GM12801 (cell line): ENCODE results near the gene NOTUM.

Experiments
- CTCF ChIP-seq: IDR thresholded peaks from one replicate; pipeline ENCODE4 v1.5.1; 2011; ENCODE audit warnings: control low read depth; ENCODE audit not compliant: insufficient read length; ENCODE audit errors: extremely low read depth

NOTUM gene

DNA sequence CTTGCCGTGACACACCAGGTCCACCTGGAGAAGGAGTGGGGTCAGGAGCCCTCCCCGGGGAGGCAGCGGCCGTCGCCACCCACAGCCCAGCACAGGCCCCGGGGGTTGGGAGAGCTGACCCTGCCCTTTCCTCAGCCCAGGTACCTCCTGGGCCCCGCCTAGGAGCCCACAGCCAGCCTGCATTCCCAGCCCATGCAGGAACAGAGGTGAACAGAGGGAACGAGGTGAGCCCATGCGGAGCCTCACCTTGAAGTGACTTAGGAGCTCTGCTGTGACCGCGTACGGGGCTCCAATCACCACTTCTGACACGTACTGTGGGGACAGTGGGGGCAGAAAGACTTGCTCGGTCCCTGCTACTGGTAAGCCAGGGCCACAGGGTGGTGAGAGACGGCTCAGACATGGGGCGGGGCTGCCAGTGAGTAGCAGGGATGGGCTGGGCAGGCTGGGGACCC, 55.5 kb downstream of the NOTUM start:
- no peak for TF ChIP-seq CTCF

- TF ChIP-seq CTCF, result no peak
Measured at GRCh38 chr17:81904600-81905423, 56.2 kb downstream of the NOTUM start.

GRCh38 chr17:81903896-81904599, 56.9 kb downstream of the NOTUM start:
- no peak for TF ChIP-seq CTCF

DNA sequence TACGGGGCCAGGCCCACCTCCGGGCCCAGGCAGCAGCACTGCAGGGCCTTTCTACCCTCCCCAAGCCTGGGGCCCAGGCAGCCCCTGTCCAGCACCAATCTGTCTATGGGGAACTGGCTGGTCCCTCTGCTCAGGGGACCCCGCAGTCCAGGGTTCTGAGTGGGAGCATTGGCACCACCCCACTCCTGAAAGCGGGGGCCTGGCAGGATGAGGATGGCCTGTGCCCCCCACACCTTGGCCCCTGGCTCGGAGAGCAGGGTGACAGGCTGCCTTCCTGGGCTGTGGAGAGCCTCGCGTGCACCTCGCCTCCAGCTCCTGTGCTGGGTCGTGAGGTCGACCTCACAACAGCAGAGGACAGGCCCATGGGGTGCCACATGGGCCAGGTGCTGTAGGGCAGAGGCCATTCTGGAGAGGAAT, 57.6 kb downstream of the NOTUM start:
- TF ChIP-seq CTCF, result no peak

DNA sequence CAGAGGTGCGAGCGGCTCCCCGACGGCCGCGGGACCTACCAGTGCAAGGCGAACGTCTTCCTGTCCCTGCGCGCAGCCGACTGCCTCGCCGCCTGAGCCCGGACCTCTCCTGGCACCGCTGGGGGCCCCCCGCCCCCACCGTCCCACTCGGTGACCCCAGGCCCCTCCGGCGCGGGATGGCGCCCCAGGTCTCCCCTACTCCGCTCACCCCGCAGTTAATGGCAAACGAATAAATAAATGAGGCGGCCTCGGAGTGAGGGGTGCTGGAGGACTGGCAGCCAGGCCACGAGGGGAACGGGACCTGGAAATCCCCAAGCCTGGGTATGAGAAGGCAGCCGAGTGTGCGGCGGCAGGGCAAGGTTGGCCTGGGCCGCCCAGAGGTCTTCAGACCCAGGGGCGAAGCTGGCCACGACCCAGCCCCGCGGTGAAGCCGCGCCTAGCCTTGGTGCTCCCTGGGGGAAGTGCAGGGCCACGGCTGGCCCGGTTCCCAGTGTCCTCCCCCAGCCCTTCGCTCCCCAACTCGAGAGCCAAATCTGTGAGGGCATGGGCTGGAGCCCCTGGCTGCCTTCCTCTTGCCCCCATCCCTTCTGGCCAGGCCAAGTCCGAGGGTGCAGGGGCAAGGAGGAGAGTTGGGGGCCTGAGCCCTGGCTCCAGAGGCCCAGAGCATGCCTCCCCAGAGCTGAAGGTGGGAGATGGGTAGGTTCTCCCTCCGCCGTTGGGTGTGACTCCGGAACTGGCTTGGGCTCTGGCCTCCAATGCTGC, 58.2 kb downstream of the NOTUM start:
- no peak for TF ChIP-seq CTCF
